H1 (cell line): ENCODE results near the gene RBFA. TPM values are rescaled to one million over a fixed set of nuclear protein-coding genes. Genes with fewer than 3 reads are reported as not detected.

ENCODE experiments used
- CTCF ChIA-PET: fragments of 300-600 bp; sonication (Branson Sonifier 250); formaldehyde crosslinking; loops from one replicate; lab custom pipeline; 2021; ENCODE audit not compliant: partially characterized antibody; lab: Charles Lee
- POLR2A ChIA-PET: fragments of 300-600 bp; sonication (Branson Sonifier 250); formaldehyde crosslinking; loops from one replicate; lab custom pipeline; 2021; ENCODE audit warnings: inconsistent platforms; ENCODE audit not compliant: partially characterized antibody; lab: Charles Lee
- DNase-seq, 2 experiments: peaks; one replicate each; pipeline versions ENCODE4 v3.0.0 to v3.0.0-alpha.2; 2010 to 2022; ENCODE audit warnings: low spot score in 2 of 2, low read depth in 1 of 2, mixed read lengths in 1 of 2
- FAIRE-seq: peaks from 2 replicates; lab custom pipeline; 2011; peaks lifted over from hg19 to GRCh38; lab: Jason Lieb, UNC
- H2AFZ ChIP-seq: 2 replicates; pipeline ENCODE4 v1.8.1; 2012; ENCODE audit warnings: low read length, inconsistent platforms
- H2AK5ac ChIP-seq: 2 replicates; pipeline ENCODE4 v1.6.1; 2013; ENCODE audit warnings: low read depth, low read length
- H2BK120ac ChIP-seq: replicated peaks from 2 replicates; pipeline ENCODE3; 2013; ENCODE audit warnings: low read depth, low read length, inconsistent platforms
- H2BK12ac ChIP-seq: 2 replicates; pipeline ENCODE4 v1.6.1; 2013; ENCODE audit warnings: low read depth, low read length
- H2BK15ac ChIP-seq: 2 replicates; pipeline ENCODE4 v1.6.1; 2013; ENCODE audit warnings: low read length
- H2BK20ac ChIP-seq: 2 replicates; pipeline ENCODE4 v1.6.1; 2013; ENCODE audit warnings: low read length
- H2BK5ac ChIP-seq: 2 replicates; pipeline ENCODE4 v1.6.1; 2013; ENCODE audit warnings: low read depth, low read length
- H3K14ac ChIP-seq: 2 replicates; pipeline ENCODE4 v1.6.1; 2013; ENCODE audit warnings: inconsistent platforms; ENCODE audit not compliant: insufficient read length
- H3K18ac ChIP-seq: 2 replicates; pipeline ENCODE4 v1.6.1; 2013; ENCODE audit warnings: low read length; ENCODE audit errors: extremely low read depth
- H3K23ac ChIP-seq: 2 replicates; pipeline ENCODE4 v1.6.1; 2013; ENCODE audit warnings: inconsistent platforms; ENCODE audit not compliant: insufficient read length
- H3K23me2 ChIP-seq: 2 replicates; pipeline ENCODE4 v1.6.1; 2013; ENCODE audit warnings: low read depth, low read length
- H3K27ac ChIP-seq: 2 replicates; pipeline ENCODE4 v1.6.1; 2011; ENCODE audit warnings: low read depth, low read length, inconsistent platforms
- H3K27me3 ChIP-seq, 4 experiments: replicated peaks in 1 of 4; 1 replicate in 1 of 4; 2 replicates in 3 of 4; pipeline versions ENCODE4 v1.6.1 to v1.8.1; 2011 to 2013; ENCODE audit warnings: low read length in 3 of 4, mild to moderate bottlenecking in 3 of 4, inconsistent platforms in 2 of 4, mixed read lengths in 2 of 4, moderate library complexity in 1 of 4; ENCODE audit not compliant: control insufficient read depth in 3 of 4, insufficient read depth in 3 of 4; ENCODE audit errors: extremely low read depth in 1 of 4
- H3K36me3 ChIP-seq, 4 experiments: 2 replicates each; pipeline versions ENCODE4 v1.6.1 to v1.8.1; 2011 to 2013; ENCODE audit warnings: mild to moderate bottlenecking in 4 of 4, low read length in 3 of 4, moderate library complexity in 2 of 4, control low read depth in 1 of 4, inconsistent platforms in 1 of 4; ENCODE audit not compliant: insufficient read depth in 4 of 4, control insufficient read depth in 2 of 4
- H3K4ac ChIP-seq: replicated peaks from 2 replicates; pipeline ENCODE3; 2013; ENCODE audit warnings: low read length, low read depth, mixed read lengths, inconsistent platforms; ENCODE audit not compliant: insufficient read length
- H3K4me1 ChIP-seq, 4 experiments: replicated peaks in 1 of 4; 1 replicate in 1 of 4; 2 replicates in 3 of 4; pipeline versions ENCODE4 v1.6.1 to v1.8.1; 2011 to 2013; ENCODE audit warnings: low read length in 3 of 4, inconsistent platforms in 2 of 4, mixed read lengths in 1 of 4; ENCODE audit not compliant: insufficient read depth in 4 of 4, control insufficient read depth in 3 of 4
- H3K4me2 ChIP-seq, 2 experiments: 2 replicates each; pipeline versions ENCODE4 v1.6.1 to v1.8.1; 2011 to 2013; ENCODE audit warnings: low read depth in 2 of 2, low read length in 2 of 2, control low read depth in 1 of 2, inconsistent platforms in 1 of 2, mild to moderate bottlenecking in 1 of 2; ENCODE audit not compliant: insufficient read depth in 1 of 2
- H3K4me3 ChIP-seq, 4 experiments: fragments of 200-600, 300-600 bp in 1 of 4; sonication (generic), shearing (Covaris generic), sonication (Bioruptor Twin) in 1 of 4; 2 replicates each; pipeline versions ENCODE4 v1.5.1 to v1.8.1; 2011 to 2016; ENCODE audit warnings: low read length in 4 of 4, low read depth in 3 of 4, control low read depth in 2 of 4, inconsistent platforms in 2 of 4, mild to moderate bottlenecking in 2 of 4, mixed read lengths in 1 of 4, moderate library complexity in 1 of 4; ENCODE audit not compliant: insufficient read depth in 2 of 4; ENCODE audit errors: extremely low read depth in 1 of 4
- H3K56ac ChIP-seq: replicated peaks from 2 replicates; pipeline ENCODE3; 2013; ENCODE audit warnings: low read depth, mild to moderate bottlenecking, mixed read lengths, low read length, inconsistent platforms; ENCODE audit not compliant: insufficient read length
- H3K79me1 ChIP-seq: 2 replicates; pipeline ENCODE4 v1.6.1; 2013; ENCODE audit warnings: low read depth, low read length, control low read depth
- H3K79me2 ChIP-seq, 2 experiments: 2 replicates each; pipeline versions ENCODE4 v1.6.1 to v1.8.1; 2012 to 2013; ENCODE audit warnings: low read length in 2 of 2, mild to moderate bottlenecking in 2 of 2, inconsistent platforms in 1 of 2; ENCODE audit not compliant: insufficient read depth in 2 of 2, control insufficient read depth in 1 of 2
- H3K9ac ChIP-seq, 4 experiments: replicated peaks in 1 of 4; 1 replicate in 1 of 4; 2 replicates in 3 of 4; pipeline versions ENCODE4 v1.6.1 to v1.8.1; 2011 to 2013; ENCODE audit warnings: low read depth in 3 of 4, low read length in 3 of 4, control low read depth in 2 of 4, mild to moderate bottlenecking in 2 of 4, moderate library complexity in 2 of 4, inconsistent platforms in 1 of 4; ENCODE audit errors: extremely low read depth in 1 of 4
- H3K9me3 ChIP-seq, 2 experiments: 2 replicates each; pipeline versions ENCODE4 v1.6.1 to v1.8.1; 2012 to 2013; ENCODE audit warnings: mild to moderate bottlenecking in 2 of 2, moderate library complexity in 2 of 2, control low read depth in 1 of 2, inconsistent platforms in 1 of 2, low read depth in 1 of 2, low read length in 1 of 2, mixed read lengths in 1 of 2; ENCODE audit not compliant: insufficient read depth in 2 of 2
- H4K20me1 ChIP-seq, 2 experiments: replicated peaks in 1 of 2; 2 replicates each; pipeline versions ENCODE3 to v1.8.1; 2011 to 2013; ENCODE audit warnings: inconsistent platforms in 2 of 2, low read length in 2 of 2, mild to moderate bottlenecking in 1 of 2; ENCODE audit not compliant: insufficient read depth in 2 of 2, control insufficient read depth in 1 of 2
- H4K5ac ChIP-seq: 2 replicates; pipeline ENCODE4 v1.6.1; 2013; ENCODE audit warnings: low read length, low read depth, mixed read lengths, inconsistent platforms; ENCODE audit not compliant: insufficient read length
- H4K8ac ChIP-seq: 2 replicates; pipeline ENCODE4 v1.8.0; 2013; ENCODE audit warnings: mild to moderate bottlenecking, moderate library complexity, low read length, inconsistent platforms; ENCODE audit not compliant: insufficient read depth; ENCODE audit errors: extremely low read depth
- H4K91ac ChIP-seq: replicated peaks from 2 replicates; pipeline ENCODE3; 2013; ENCODE audit warnings: low read length, mixed read lengths, inconsistent platforms; ENCODE audit not compliant: insufficient read length
- CTBP2 ChIP-seq: IDR thresholded peaks from 2 replicates; pipeline ENCODE4 v1.7.0; 2011; ENCODE audit warnings: borderline replicate concordance, mild to moderate bottlenecking, moderate library complexity, mixed read lengths, low read length; ENCODE audit not compliant: insufficient read depth, insufficient read length
- E2F6 ChIP-seq: IDR thresholded peaks from 2 replicates; pipeline ENCODE4 v1.6.1; 2012; ENCODE audit warnings: inconsistent platforms
- EGR1 ChIP-seq: IDR thresholded peaks from 2 replicates; pipeline ENCODE4 v1.6.1; 2011; ENCODE audit warnings: low read depth, low read length, borderline replicate concordance
- FOSL1 ChIP-seq: IDR thresholded peaks from 2 replicates; pipeline ENCODE4 v1.6.1; 2011; ENCODE audit warnings: mild to moderate bottlenecking, low read depth, low read length, moderate library complexity; ENCODE audit not compliant: insufficient read depth
- KDM1A ChIP-seq: fragments of 200-600, 300-600 bp; sonication (generic); IDR thresholded peaks from 2 replicates; pipeline ENCODE4 v1.7.1; 2016; ENCODE audit warnings: mild to moderate bottlenecking, low read length, borderline replicate concordance
- RBBP5 ChIP-seq: IDR thresholded peaks from 2 replicates; pipeline ENCODE4 v1.7.1; 2012; ENCODE audit warnings: low read depth, mild to moderate bottlenecking, inconsistent platforms, low read length, moderate library complexity, borderline replicate concordance
- RNF2 ChIP-seq: fragments of 200-900, 300-1000 bp; sonication (generic); IDR thresholded peaks from 2 replicates; pipeline ENCODE4 v1.7.1; 2016; ENCODE audit warnings: borderline replicate concordance, low read depth, mild to moderate bottlenecking, antibody characterized with exemption, low read length; ENCODE audit not compliant: poor library complexity, severe bottlenecking; ENCODE audit errors: missing control alignments
- RXRA ChIP-seq: IDR thresholded peaks from 2 replicates; pipeline ENCODE4 v1.6.1; 2011; ENCODE audit warnings: low read depth, mild to moderate bottlenecking, low read length, moderate library complexity; ENCODE audit not compliant: insufficient read depth
- SAP30 ChIP-seq: fragments of 300-600 bp; sonication (generic); IDR thresholded peaks from 2 replicates; pipeline ENCODE4 v1.7.1; 2012; ENCODE audit warnings: low read length, moderate library complexity, mild to moderate bottlenecking, inconsistent platforms; ENCODE audit not compliant: insufficient read depth, insufficient replicate concordance
- SIRT6 ChIP-seq: IDR thresholded peaks from one replicate; pipeline ENCODE4 v1.7.1; 2012; ENCODE audit warnings: low read length, inconsistent platforms
- SP1 ChIP-seq: IDR thresholded peaks from 2 replicates; pipeline ENCODE4 v1.6.1; 2011; ENCODE audit warnings: low read depth, low read length
- SP4 ChIP-seq: IDR thresholded peaks from 2 replicates; pipeline ENCODE4 v1.6.1; 2012; ENCODE audit warnings: low read length, inconsistent platforms
- SUZ12 ChIP-seq: fragments of 200-600 bp; sonication (generic); IDR thresholded peaks from 2 replicates; pipeline ENCODE4 v1.6.1; 2012; ENCODE audit warnings: mild to moderate bottlenecking, inconsistent platforms, low read length, moderate library complexity, mixed read lengths
- WGBS, 2 experiments: shearing (Covaris generic) in 1 of 2; methylation state at CpG; one replicate each; pipeline versions ENCODE4 v1.1.6 to v1.1.7; 2013 to 2015; ENCODE audit warnings: low lambda C conversion rate in 2 of 2, mixed read lengths in 2 of 2, inconsistent platforms in 1 of 2, low coverage in 1 of 2, missing lambda C conversion rate in 1 of 2; ENCODE audit not compliant: insufficient replicate concordance in 2 of 2, insufficient coverage in 1 of 2, insufficient read length in 1 of 2; ENCODE audit errors: extremely low coverage in 1 of 2, missing lambda C conversion rate in 1 of 2; 5-methylcytosine and 5-hydroxymethylcytosine counted together
- polyA plus RNA-seq, 7 experiments: library from polyadenylated mRNA; depleted of rRNA in 3 of 7; stranded (reverse) in 5 of 7; unstranded in 2 of 7; fragments of >200 nt in 5 of 7; fragments of 200-250 nt in 2 of 7; gene quantifications; 1 replicate in 5 of 7; 2 replicates in 1 of 7; 4 replicates in 1 of 7; pipeline versions ENCODE4 v1.2.1 to v1.2.3, GENCODE V29; 2011 to 2013; ENCODE audit warnings: missing spikeins in 2 of 7, mixed read lengths in 2 of 7
- total RNA-seq: library from RNA; stranded (reverse); fragmentation: NEBNext Ultra II Directional; extraction: Animal tissue kit (Norgen Biotek cat#: 25700); gene quantifications from 2 replicates; pipeline ENCODE4 v1.2.1, GENCODE V29; 2021

Gene RBFA
- total and polyA plus RNA-seq, 2 of the 8 experiments (the other 6 are each of a cell fraction or from before 2014, with no cell fraction given) = 19.2 to 29.5 TPM

- Histone ChIP-seq H3K4me1 (peaks cover 0 to 4% (median 3%) of the 10 kb centered on the region in 4 experiments; a peak in 2 of 7 replicates), H3K36me3 (no peaks in the 10 kb centered on the region), H3K4me2 (no peak overlapping the region), H2BK5ac (no peak overlapping the region), H3K9me3 (peaks cover 3 to 17% of the 10 kb centered on the region in 2 experiments; a peak in 2 of 4 replicates), H3K18ac (no peak overlapping the region), H4K5ac (no peak overlapping the region), H3K4me3 (no peak overlapping the region), H2BK15ac (no peak overlapping the region), H3K23me2 (peaks cover 5% of the 10 kb centered on the region; the same call in 1 of the 2 replicates), H3K27me3 (no peaks in the 10 kb centered on the region), H3K27ac (no peak overlapping the region), H3K4ac (no peak overlapping the region), H2BK20ac (no peak overlapping the region), H3K23ac (no peak overlapping the region), H4K91ac (no peak overlapping the region), H3K14ac (no peak overlapping the region), H4K20me1 (peaks cover 0 to 2% of the 10 kb centered on the region in 2 experiments), H2AK5ac (no peak overlapping the region), H3K79me2 (peaks cover 0 to under 1% of the 10 kb centered on the region in 2 experiments; a peak in 1 of 4 replicates), H3K79me1 (no peaks in the 10 kb centered on the region), H2BK120ac (no peak overlapping the region), H3K56ac (no peak overlapping the region), H3K9ac (no peak overlapping the region), H4K8ac (no peak overlapping the region), H2AFZ (no peak overlapping the region), H2BK12ac (no peak overlapping the region)
- WGBS, 2 experiments = 100% methylated on average over 1 of the region's 1 CpG; no CpG with 5 or more reads in 1 of the 2 experiments
- FAIRE-seq (no peak), DNase-seq (no peak)
- POLR2A ChIA-PET = no interaction called here
- CTCF ChIA-PET = interaction anchor here (0.7 kb wide), 1 partner anchor 130 kb away, joined by 3 read pairs; no protein-coding TSS in a partner anchor
- TF ChIP-seq SIRT6 = no peak
- no peak for TF ChIP-seq SUZ12
- no peak for TF ChIP-seq SP1
- no peak for TF ChIP-seq RXRA
- no peak for TF ChIP-seq E2F6
- TF ChIP-seq RNF2 = no peak
- TF ChIP-seq CTBP2 = no peak
- TF ChIP-seq KDM1A = no peak
- no peak for TF ChIP-seq FOSL1
- TF ChIP-seq SAP30 = no peak
- no peak for TF ChIP-seq EGR1
- TF ChIP-seq SP4 = no peak
- no peak for TF ChIP-seq RBBP5
Observed at GRCh38 chr18:80029690-80030089, 4.5 kb upstream of the RBFA start.
